Measurements from ENCODE around the gene MIS12. TPM values are rescaled to one million over a fixed set of nuclear protein-coding genes. Genes with fewer than 3 reads are reported as not detected.

The MIS12 gene
- total and polyA plus RNA-seq, 2 of the 4 experiments (the other 2 are of a cell fraction): 7.5 to 11.7 TPM

DNA sequence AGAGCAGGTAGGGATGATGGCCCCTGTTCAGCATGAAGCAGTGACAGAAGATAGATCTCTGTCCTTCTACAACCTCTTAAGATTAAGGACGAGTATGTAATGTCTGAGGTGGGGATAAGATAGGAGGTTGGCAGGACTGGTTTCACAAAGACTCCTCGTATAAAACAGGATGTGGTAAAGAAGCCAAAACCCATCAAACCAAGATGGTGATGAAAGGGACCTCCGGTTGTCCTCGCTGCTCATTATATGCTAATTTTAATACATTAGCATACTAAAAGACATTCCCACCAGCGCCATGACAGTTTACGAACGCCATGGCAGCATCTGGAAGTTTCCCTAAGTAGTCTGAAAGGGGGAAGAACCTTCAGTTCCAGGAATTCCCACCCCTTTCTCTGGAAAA is 27.3 kb downstream of the MIS12 start:
- H2BK20ac ChIP-seq (ENCODE audit: low read depth, low read length): peak overlapping the region; percentile 60; the same call in 1 of the 2 replicates
- H3K4me3 ChIP-seq (ENCODE audit: insufficient read depth, low read depth, low read length): no peak overlapping the region
- peak overlapping the region; percentile 74 for H2BK120ac ChIP-seq (ENCODE audit: low read depth, low read length)
- H4K8ac ChIP-seq (ENCODE audit: low read depth in 2 of 2, low read length in 2 of 2): no peak overlapping the region
- no peak overlapping the region for H2BK5ac ChIP-seq (ENCODE audit: low read depth, low read length, poor library complexity, severe bottlenecking)
- no peak overlapping the region for H3K18ac ChIP-seq (ENCODE audit: low read depth, low read length)
- H4K5ac ChIP-seq (ENCODE audit: low read depth, low read length): no peak overlapping the region; the same call in 1 of the 2 replicates
- CTCF ChIA-PET: no interaction called here
- H3K27ac ChIP-seq (ENCODE audit: insufficient read depth, low read length): no peak overlapping the region
- no peak overlapping the region for H3K14ac ChIP-seq (replicated peaks; ENCODE audit: low read depth, low read length)
- no CpG with 5 or more reads among the region's 7 CpGs for WGBS, 2 experiments (ENCODE audit: extremely low coverage in 2 of 2, insufficient read length in 1 of 2)
- POLR2A ChIA-PET (ENCODE audit: unreplicated experiment): no interaction called here
- peak overlapping the region; percentile 17; the same call in 1 of the 3 replicates for H2BK15ac ChIP-seq (ENCODE audit: low read depth, low read length)
- H3K27me3 ChIP-seq (ENCODE audit: control insufficient read depth, insufficient read depth, low read length): no peaks in the 10 kb centered on the region
- H3K4me2 ChIP-seq (ENCODE audit: low read depth, low read length): no peak overlapping the region
- no peak for TF ChIP-seq MAZ (IDR thresholded peaks at IDR 0.05; ENCODE audit: borderline replicate concordance, low read depth, low read length)
- TF ChIP-seq, protein P1, sequence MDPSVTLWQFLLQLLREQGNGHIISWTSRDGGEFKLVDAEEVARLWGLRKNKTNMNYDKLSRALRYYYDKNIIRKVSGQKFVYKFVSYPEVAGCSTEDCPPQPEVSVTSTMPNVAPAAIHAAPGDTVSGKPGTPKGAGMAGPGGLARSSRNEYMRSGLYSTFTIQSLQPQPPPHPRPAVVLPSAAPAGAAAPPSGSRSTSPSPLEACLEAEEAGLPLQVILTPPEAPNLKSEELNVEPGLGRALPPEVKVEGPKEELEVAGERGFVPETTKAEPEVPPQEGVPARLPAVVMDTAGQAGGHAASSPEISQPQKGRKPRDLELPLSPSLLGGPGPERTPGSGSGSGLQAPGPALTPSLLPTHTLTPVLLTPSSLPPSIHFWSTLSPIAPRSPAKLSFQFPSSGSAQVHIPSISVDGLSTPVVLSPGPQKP (IDR thresholded peaks at IDR 0.05; ENCODE audit: borderline replicate concordance, low read depth, low read length): no peak
- TF ChIP-seq RCOR1 (IDR thresholded peaks at IDR 0.05; ENCODE audit: insufficient replicate concordance, low read length): no peak
- no peak for TF ChIP-seq MXI1 (IDR thresholded peaks at IDR 0.05; ENCODE audit: borderline replicate concordance, low read depth, low read length)
- no peaks in the 10 kb centered on the region for H3K9me3 ChIP-seq (ENCODE audit: control insufficient read depth, insufficient read depth, low read length)
- H3K56ac ChIP-seq (ENCODE audit: extremely low read depth, insufficient read depth, low read length): no peak overlapping the region
- H2AFZ ChIP-seq (replicated peaks; ENCODE audit: low read length, poor library complexity): no peak overlapping the region
- peaks cover 9 to 28% of the 10 kb centered on the region in 2 experiments for H3K79me1 ChIP-seq (ENCODE audit: low read depth in 1 of 2, low read length in 2 of 2)
- peak overlapping the region; percentile 28; the same call in 1 of the 2 replicates for H2AK5ac ChIP-seq (ENCODE audit: low read depth, low read length)
- DNase-seq (no peak), ATAC-seq (ENCODE audit: low read depth) (no peak)
- peak overlapping the region; percentile 71 for H3K4ac ChIP-seq (ENCODE audit: low read depth, low read length)
- H3K36me3 ChIP-seq (ENCODE audit: control insufficient read depth, insufficient read depth, low read length): peaks cover 5% of the 10 kb centered on the region; the same call in 1 of the 2 replicates
- peak overlapping the region; percentile 22; the same call in 1 of the 2 replicates for H3K23ac ChIP-seq (ENCODE audit: low read depth, low read length)
- peaks cover 32% of the 10 kb centered on the region for H3K9me1 ChIP-seq (ENCODE audit: insufficient read depth, low read length)
- in situ Hi-C loops (cut with MboI; ENCODE audit: low sequenced_read_pairs): no loop called here
- H4K20me1 ChIP-seq (ENCODE audit: insufficient read depth, low read length): peaks cover 3% of the 10 kb centered on the region; the same call in 1 of the 2 replicates
- H2AK9ac ChIP-seq (replicated peaks; ENCODE audit: low read depth, low read length, poor library complexity): no peak overlapping the region
- BruUV-seq (replicated peaks): no TSS peak
- H4K91ac ChIP-seq (ENCODE audit: insufficient read depth, low read depth, low read length): peak overlapping the region; percentile 59
- peaks cover 23% of the 10 kb centered on the region for H3K4me1 ChIP-seq (ENCODE audit: control insufficient read depth, insufficient read depth, low read length)
- dilution Hi-C loops (cut with HindIII; ENCODE audit: low sequenced_read_pairs, unreplicated experiment): no loop called here
- no peak overlapping the region for H3K9ac ChIP-seq (ENCODE audit: low read depth, low read length)
- intact Hi-C loops (cut with micrococcal nuclease): no loop called here

Data from IMR-90 (cell line).